Uterus (tissue), 2 donors: ENCODE results near the gene AMACR.
"Not testable (repeated sequence)": the region's sequence is repeated elsewhere in the genome, so short reads cannot be mapped to it uniquely, and the experiment has no call there.

ENCODE experiments used
- CTCF ChIP-seq, 4 experiments: fragments of 200-600 bp in 2 of 4; fragments of 450-650 bp in 2 of 4; sonication (generic) in 2 of 4; IDR thresholded peaks; one replicate each; pipeline ENCODE4 v1.5.1; 2016 to 2019; ENCODE audit warnings: antibody characterized with exemption in 4 of 4, mild to moderate bottlenecking in 2 of 4, moderate library complexity in 1 of 4
- POLR2A ChIP-seq, 2 donors: fragments of 450-650 bp; IDR thresholded peaks; one replicate each; pipeline ENCODE4 v1.6.1; 2016; ENCODE audit warnings: antibody characterized with exemption in 2 of 2, mild to moderate bottlenecking in 1 of 2, moderate library complexity in 1 of 2

- TF ChIP-seq POLR2A, CTCF (IDR thresholded peaks at IDR 0.05): not testable (repeated sequence)
Measured at GRCh38 chr5:33952175-33952574, 55.7 kb downstream of the AMACR start.
